Breast epithelium (tissue), 4 donors: ENCODE results near the gene CDC20. TPM values are rescaled to one million over a fixed set of nuclear protein-coding genes. Genes with fewer than 3 reads are reported as not detected.

Experiments used
- DNase-seq, 2 donors: peaks; one replicate each; pipeline ENCODE4 v3.0.0-alpha.2; 2019; ENCODE audit warnings: low spot score in 2 of 2
- H3K27ac ChIP-seq, 2 donors: fragments of 200-600 bp; sonication (generic) in 1 of 2; one replicate each; pipeline ENCODE4 v1.5.1; 2016 to 2019; ENCODE audit warnings: mild to moderate bottlenecking in 1 of 2
- H3K27me3 ChIP-seq, 2 donors: fragments of 200-600 bp; sonication (generic) in 1 of 2; one replicate each; pipeline versions ENCODE4 v1.5.1 to v1.6.0; 2017 to 2019; ENCODE audit warnings: control low read depth in 1 of 2, mild to moderate bottlenecking in 1 of 2
- H3K36me3 ChIP-seq: fragments of 200-600 bp; one replicate; pipeline ENCODE4 v1.5.1; 2019
- H3K4me1 ChIP-seq, 2 donors: fragments of 200-600 bp; sonication (generic); one replicate each; pipeline ENCODE4 v1.5.1; 2016 to 2019; ENCODE audit warnings: control low read depth in 1 of 2
- H3K4me3 ChIP-seq, 3 donors: fragments of 200-600 bp; sonication (generic); 1 replicate in 2 of 3; 2 replicates in 1 of 3; pipeline ENCODE4 v1.5.1; 2016 to 2019; ENCODE audit warnings: mild to moderate bottlenecking in 3 of 3, moderate library complexity in 2 of 3
- H3K9me3 ChIP-seq, 2 donors: fragments of 200-600 bp; sonication (generic) in 1 of 2; one replicate each; pipeline ENCODE4 v1.5.1; 2016 to 2019; ENCODE audit warnings: control low read depth in 1 of 2
- POLR2A ChIP-seq: fragments of 450-650 bp; IDR thresholded peaks from one replicate; pipeline ENCODE4 v1.6.1; 2016; ENCODE audit warnings: antibody characterized with exemption, mild to moderate bottlenecking, moderate library complexity
- POLR2AphosphoS5 ChIP-seq, 3 donors: sonication (generic); formaldehyde crosslinking; IDR thresholded peaks; one replicate each; pipeline ENCODE4 v1.6.1; 2017; ENCODE audit warnings: antibody characterized with exemption in 3 of 3
- intact Hi-C: fragments of 100-400 bp; cut with DNase I; formaldehyde crosslinking; loops from one replicate; pipeline ENCODE4 v1.15.1; 2023; ENCODE audit warnings: low total_unique reads
- total RNA-seq, 3 donors: library from RNA; depleted of rRNA; stranded (reverse); fragments of >200 nt; gene quantifications; one replicate each; pipeline ENCODE4 v1.1.0, GENCODE V29; 2016
- TF ChIP-seq, protein P1 (sequence below), 3 donors: fragments of 450-650 bp; IDR thresholded peaks; one replicate each; pipeline ENCODE4 v1.5.1; 2016 to 2017; ENCODE audit warnings: antibody characterized with exemption in 3 of 3, mild to moderate bottlenecking in 3 of 3, moderate library complexity in 3 of 3

The CDC20 gene
- total RNA-seq, 3 donors from 2014 or later, result 1.3 to 5.8 (median 1.3) TPM

DNA sequence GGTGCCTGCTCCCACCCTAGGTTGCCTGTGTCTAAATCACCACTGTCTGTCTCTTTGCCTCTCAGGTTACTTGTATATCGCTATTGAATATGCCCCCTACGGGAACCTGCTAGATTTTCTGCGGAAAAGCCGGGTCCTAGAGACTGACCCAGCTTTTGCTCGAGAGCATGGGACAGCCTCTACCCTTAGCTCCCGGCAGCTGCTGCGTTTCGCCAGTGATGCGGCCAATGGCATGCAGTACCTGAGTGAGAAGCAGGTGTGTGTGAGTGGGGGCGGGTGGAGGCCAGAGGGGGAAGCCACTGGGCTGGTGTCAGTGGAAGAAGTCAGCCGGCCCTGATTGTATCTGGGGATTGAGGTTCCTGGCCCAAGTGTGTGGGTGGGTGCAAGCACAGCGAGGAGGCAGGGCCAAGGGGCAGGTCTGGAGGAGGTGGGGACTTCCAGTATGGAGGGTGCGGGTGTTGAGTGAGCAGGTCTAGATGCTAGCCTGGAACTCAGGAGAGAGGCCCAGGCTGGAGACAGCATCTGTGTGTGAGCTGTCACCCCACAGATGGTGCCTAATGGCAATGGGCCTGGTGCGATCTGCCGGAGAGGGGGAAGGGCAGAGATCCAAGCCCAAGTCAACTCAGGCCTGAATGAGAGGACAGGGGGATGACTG is 40.8 kb upstream of the CDC20 start:
- Histone ChIP-seq H3K36me3 (no peaks in the 10 kb centered on the region), H3K27me3 (no peaks in the 10 kb centered on the region), H3K4me3 (no peak overlapping the region), H3K4me1 (no peaks in the 10 kb centered on the region), H3K27ac (no peak overlapping the region), H3K9me3 (no peaks in the 10 kb centered on the region)
- intact Hi-C loops, result no loop called here
- no peak for TF ChIP-seq POLR2AphosphoS5 (IDR thresholded peaks at IDR 0.05)
- TF ChIP-seq, protein P1, sequence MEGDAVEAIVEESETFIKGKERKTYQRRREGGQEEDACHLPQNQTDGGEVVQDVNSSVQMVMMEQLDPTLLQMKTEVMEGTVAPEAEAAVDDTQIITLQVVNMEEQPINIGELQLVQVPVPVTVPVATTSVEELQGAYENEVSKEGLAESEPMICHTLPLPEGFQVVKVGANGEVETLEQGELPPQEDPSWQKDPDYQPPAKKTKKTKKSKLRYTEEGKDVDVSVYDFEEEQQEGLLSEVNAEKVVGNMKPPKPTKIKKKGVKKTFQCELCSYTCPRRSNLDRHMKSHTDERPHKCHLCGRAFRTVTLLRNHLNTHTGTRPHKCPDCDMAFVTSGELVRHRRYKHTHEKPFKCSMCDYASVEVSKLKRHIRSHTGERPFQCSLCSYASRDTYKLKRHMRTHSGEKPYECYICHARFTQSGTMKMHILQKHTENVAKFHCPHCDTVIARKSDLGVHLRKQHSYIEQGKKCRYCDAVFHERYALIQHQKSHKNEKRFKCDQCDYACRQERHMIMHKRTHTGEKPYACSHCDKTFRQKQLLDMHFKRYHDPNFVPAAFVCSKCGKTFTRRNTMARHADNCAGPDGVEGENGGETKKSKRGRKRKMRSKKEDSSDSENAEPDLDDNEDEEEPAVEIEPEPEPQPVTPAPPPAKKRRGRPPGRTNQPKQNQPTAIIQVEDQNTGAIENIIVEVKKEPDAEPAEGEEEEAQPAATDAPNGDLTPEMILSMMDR (IDR thresholded peaks at IDR 0.05), result no peak
- no peak for TF ChIP-seq POLR2A
- DNase-seq, result peak in 1 of 2 donors; percentile 44

DNA sequence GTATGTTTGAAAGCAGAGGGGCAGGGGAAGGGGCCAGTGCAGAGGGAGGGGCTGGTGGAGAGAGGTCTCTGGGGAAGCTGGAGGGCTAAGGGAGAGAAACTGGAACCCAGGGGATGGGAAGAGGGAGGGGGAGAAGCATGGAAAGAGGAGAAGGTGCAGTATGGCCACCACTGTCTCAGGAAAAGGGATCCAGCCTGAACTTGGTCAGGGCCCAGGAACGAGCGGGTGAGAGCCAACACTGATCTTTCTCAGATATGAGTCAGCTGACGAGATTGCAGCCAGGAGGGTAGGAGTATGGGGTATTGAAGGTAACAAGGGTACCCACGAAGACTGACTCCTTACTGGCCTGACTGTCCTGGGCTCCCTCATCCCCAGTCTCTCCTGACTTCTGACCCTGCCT is 40.0 kb upstream of the CDC20 start:
- intact Hi-C loops, result no loop called here
- H3K9me3 ChIP-seq, result no peaks in the 10 kb centered on the region
- H3K4me3 ChIP-seq, result no peak overlapping the region
- TF ChIP-seq POLR2AphosphoS5 (IDR thresholded peaks at IDR 0.05), result no peak
- TF ChIP-seq, protein P1 (IDR thresholded peaks at IDR 0.05), result no peak
- no peak for TF ChIP-seq POLR2A
- no peaks in the 10 kb centered on the region for H3K27me3 ChIP-seq
- no peaks in the 10 kb centered on the region for H3K36me3 ChIP-seq
- no peak overlapping the region for H3K27ac ChIP-seq
- H3K4me1 ChIP-seq, result no peaks in the 10 kb centered on the region
- DNase-seq, result peak in 1 of 2 donors; percentile 7

DNA sequence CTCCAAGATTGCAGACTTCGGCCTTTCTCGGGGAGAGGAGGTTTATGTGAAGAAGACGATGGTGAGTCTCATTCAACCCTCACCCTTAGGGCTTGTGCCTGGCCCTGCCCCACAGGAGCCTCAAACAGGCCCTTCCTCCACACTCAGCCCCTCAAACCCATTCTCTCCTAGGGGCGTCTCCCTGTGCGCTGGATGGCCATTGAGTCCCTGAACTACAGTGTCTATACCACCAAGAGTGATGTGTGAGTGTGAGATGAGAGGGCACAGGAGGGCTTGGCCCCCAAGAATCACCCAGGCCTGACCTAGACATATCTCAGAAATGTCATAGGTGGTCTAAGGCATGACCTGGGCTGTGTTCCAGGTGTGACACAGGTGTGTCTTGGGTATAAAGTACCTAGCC is 39.5 kb upstream of the CDC20 start:
- H3K4me3 ChIP-seq, result no peak overlapping the region
- no peaks in the 10 kb centered on the region for H3K36me3 ChIP-seq
- intact Hi-C loops, result no loop called here
- no peaks in the 10 kb centered on the region for H3K9me3 ChIP-seq
- H3K27me3 ChIP-seq, result no peaks in the 10 kb centered on the region
- TF ChIP-seq POLR2A, result no peak
- TF ChIP-seq POLR2AphosphoS5 (IDR thresholded peaks at IDR 0.05), result no peak
- TF ChIP-seq, protein P1 (IDR thresholded peaks at IDR 0.05), result no peak
- no peak overlapping the region for H3K27ac ChIP-seq
- H3K4me1 ChIP-seq, result no peaks in the 10 kb centered on the region
- DNase-seq, result peak in 1 of 2 donors; percentile 36

DNA sequence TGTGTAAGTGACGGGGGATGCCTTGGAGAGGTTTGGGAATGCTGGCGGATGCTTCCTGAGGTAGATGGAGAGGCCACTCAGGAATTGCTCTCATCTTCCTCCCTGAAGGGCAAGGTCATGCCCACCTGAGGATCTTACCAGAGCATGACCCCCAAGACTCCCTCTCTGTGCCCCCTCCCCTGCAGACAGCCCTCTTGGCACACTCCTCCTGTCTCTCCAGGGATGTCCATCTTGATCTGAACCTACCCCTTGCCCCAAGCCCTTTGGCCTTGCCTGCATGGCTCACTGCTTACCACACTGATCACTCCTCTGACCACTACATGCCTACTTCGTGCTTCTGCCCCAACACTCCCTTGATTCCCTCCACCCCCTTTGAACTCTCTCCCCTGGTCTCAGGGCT is 39.0 kb upstream of the CDC20 start:
- Histone ChIP-seq H3K4me1 (no peaks in the 10 kb centered on the region), H3K4me3 (no peak overlapping the region), H3K36me3 (no peaks in the 10 kb centered on the region), H3K9me3 (peaks cover 0 to 4% of the 10 kb centered on the region in 2 donors), H3K27me3 (no peaks in the 10 kb centered on the region), H3K27ac (no peak overlapping the region)
- intact Hi-C loops, result no loop called here
- TF ChIP-seq POLR2A (no peak), POLR2AphosphoS5 (IDR thresholded peaks at IDR 0.05) (no peak)
- TF ChIP-seq, protein P1 (IDR thresholded peaks at IDR 0.05), result no peak
- DNase-seq, result peak in 1 of 2 donors; percentile 34

- H3K4me1 ChIP-seq, result no peaks in the 10 kb centered on the region
- DNase-seq, result peak in 1 of 2 donors; percentile 24
- H3K27me3 ChIP-seq, result no peaks in the 10 kb centered on the region
- no peaks in the 10 kb centered on the region for H3K36me3 ChIP-seq
- peaks cover 0 to 4% of the 10 kb centered on the region in 2 donors for H3K9me3 ChIP-seq
- TF ChIP-seq, protein P1 (IDR thresholded peaks at IDR 0.05), result no peak
- no peak overlapping the region for H3K4me3 ChIP-seq
- no peak overlapping the region for H3K27ac ChIP-seq
- intact Hi-C loops, result no loop called here
Measured at GRCh38 chr1:43321331-43321891, 37.4 kb upstream of the CDC20 start.
